ENCODE results near the gene GATA5. TPM values are rescaled to one million over a fixed set of nuclear protein-coding genes. Genes with fewer than 3 reads are reported as not detected.

The GATA5 gene
- total and polyA plus RNA-seq, 3 experiments from 2014 or later: not detected

DNA sequence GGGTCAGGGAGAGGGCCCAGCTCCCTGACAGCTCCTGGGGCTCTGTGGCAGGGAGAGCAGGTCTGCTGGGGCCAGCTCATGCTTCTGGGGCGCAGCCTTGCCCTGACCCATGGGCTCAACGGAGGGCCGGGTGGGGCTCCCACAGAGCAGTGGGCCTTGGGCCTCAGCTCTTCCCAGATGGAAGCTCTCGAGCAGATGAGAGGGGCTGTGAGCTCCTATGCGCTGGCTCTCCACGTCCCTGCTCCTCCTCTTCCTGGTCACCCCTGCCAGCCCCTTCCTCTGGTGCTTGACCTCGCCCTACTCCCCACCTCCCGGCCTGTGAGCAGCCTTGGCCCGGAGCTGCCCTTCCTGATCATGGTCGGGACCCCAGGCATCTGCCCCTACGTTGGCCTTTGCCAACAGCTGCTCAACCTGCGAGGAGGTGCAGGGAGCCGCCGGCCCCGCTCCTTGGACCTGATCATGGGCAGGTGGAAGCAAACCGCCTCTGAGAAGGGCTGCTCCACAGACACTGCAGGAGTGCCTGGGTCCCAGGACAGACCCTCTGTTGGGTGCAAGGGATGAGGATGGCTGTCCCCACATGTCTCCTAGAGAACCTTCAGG lies 26.8 kb upstream of the GATA5 start:
- ChIA-PET CTCF (interaction anchor here (3.0 kb wide), 1 partner anchor 114 kb away, joined by 11 read pairs; no protein-coding TSS in a partner anchor), POLR2A (no interaction called here)
- Mint-ChIP-seq H3K27ac (peak overlapping the region in 1 of 8 donors; percentile 50), H3K4me3 (no peak overlapping the region), H3K4me1 (peaks cover 13 to 23% (median 20%) of the 10 kb centered on the region in 3 donors), H3K36me3 (no peaks in the 10 kb centered on the region), H3K27me3 (peaks cover 0 to 3% of the 10 kb centered on the region in 2 donors), H3K9me3 (no peaks in the 10 kb centered on the region)
- Histone ChIP-seq H3K27me3 (ENCODE audit: insufficient read depth, low read length, poor library complexity, severe bottlenecking) (no peaks in the 10 kb centered on the region), H3K36me3 (ENCODE audit: insufficient read depth, low read length) (no peaks in the 10 kb centered on the region), H3K27ac (ENCODE audit: low read depth, low read length) (no peak overlapping the region), H3K4me3 (ENCODE audit: low read length) (no peak overlapping the region), H3K9me3 (ENCODE audit: low read length) (no peaks in the 10 kb centered on the region), H3K4me1 (ENCODE audit: insufficient read depth, low read length) (no peaks in the 10 kb centered on the region)
- DNase-seq: no peak

DNA sequence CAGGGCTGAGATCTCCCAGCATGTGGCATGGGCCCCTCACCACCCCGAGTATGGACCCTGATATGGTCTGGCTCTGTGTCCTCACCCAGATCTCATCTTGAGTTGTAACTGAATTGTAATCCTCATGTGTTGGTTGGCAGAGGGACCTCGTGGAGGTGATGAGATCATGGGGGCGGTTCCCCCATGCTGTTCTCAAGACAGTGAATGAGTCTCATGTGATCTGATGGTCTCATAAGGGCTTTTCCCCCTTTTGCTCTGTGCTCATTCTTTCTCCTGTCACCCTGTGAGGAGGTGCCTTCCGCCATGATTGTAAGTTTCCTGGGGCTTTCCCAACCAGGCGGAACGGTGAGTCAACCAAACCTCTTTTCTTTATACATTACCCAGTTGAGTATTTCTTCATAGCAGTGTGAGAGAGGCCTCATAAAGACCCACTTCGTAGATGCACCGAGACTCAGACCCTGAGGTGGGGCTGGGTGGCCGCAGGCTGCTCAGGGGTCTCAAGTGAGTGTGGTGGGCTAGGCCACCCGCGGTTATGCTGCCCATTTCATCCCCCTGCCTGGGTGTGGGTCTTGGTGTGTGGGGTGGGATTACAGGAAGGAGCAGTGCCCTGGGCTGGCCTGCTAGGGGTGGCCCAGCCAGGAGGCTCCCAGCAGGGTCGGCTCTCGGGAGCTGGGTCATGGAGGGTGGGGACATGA lies 26.2 kb upstream of the GATA5 start:
- H3K27me3 Mint-ChIP-seq: peaks cover 0 to 3% of the 10 kb centered on the region in 2 donors
- Histone ChIP-seq H3K4me1 (ENCODE audit: insufficient read depth, low read length) (no peaks in the 10 kb centered on the region), H3K27ac (ENCODE audit: low read depth, low read length) (no peak overlapping the region), H3K36me3 (ENCODE audit: insufficient read depth, low read length) (no peaks in the 10 kb centered on the region), H3K9me3 (ENCODE audit: low read length) (no peaks in the 10 kb centered on the region), H3K27me3 (ENCODE audit: insufficient read depth, low read length, poor library complexity, severe bottlenecking) (no peaks in the 10 kb centered on the region), H3K4me3 (ENCODE audit: low read length) (no peak overlapping the region)
- H3K9me3 Mint-ChIP-seq: no peaks in the 10 kb centered on the region
- H3K27ac Mint-ChIP-seq: peak overlapping the region in 6 of 8 donors; percentile 32 to 63 (median 49)
- ChIA-PET CTCF (interaction anchor here (3.0 kb wide), 1 partner anchor 115 kb away, joined by 11 read pairs; no protein-coding TSS in a partner anchor), POLR2A (no interaction called here)
- H3K4me1 Mint-ChIP-seq: peaks cover 13 to 23% (median 20%) of the 10 kb centered on the region in 3 donors
- H3K4me3 Mint-ChIP-seq: no peak overlapping the region
- H3K36me3 Mint-ChIP-seq: no peaks in the 10 kb centered on the region
- peak in 3 of 5 donors; percentile 15 to 73 (median 23) for DNase-seq

DNA sequence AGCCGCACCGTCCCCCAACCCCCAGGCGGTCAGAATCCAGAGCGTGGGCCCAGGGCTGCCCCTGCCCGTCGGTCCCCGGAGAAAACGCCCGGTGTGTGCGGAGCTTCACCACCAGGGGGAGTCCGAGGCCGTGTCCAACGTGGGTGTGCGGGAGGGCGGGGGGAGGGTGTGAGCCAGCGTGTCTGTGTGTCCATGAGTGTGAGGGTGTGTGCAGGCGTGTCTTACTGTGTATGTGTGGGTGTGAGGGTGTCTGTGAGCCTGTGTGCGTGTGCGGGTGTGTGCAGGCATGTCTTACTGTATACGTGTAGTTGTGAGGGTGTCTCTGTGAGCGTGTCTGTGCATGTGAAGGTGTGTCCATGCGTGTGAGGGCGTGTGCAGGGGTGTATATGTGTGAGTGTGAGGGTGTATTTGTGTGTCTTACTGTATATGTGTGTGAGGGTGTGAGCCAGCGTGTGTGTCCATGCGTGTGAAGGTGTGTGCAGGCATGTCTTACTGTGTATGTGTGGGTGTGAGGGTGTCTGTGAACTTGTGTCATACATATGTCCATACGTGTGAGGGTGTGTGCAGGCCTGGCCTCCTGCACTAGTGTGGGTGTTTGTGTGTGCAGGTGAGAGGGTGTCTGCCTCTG lies 24.6 kb upstream of the GATA5 start:
- Mint-ChIP-seq H3K27me3 (peaks cover 3% of the 10 kb centered on the region in 2 donors), H3K36me3 (no peaks in the 10 kb centered on the region), H3K4me1 (peaks cover 13 to 23% (median 20%) of the 10 kb centered on the region in 3 donors), H3K9me3 (no peaks in the 10 kb centered on the region), H3K27ac (peak overlapping the region in 5 of 8 donors; percentile 1 to 79 (median 63)), H3K4me3 (peak overlapping the region in 1 of 7 donors; percentile 28)
- Histone ChIP-seq H3K9me3 (ENCODE audit: low read length) (no peaks in the 10 kb centered on the region), H3K27ac (ENCODE audit: low read depth, low read length) (no peak overlapping the region), H3K36me3 (ENCODE audit: insufficient read depth, low read length) (no peaks in the 10 kb centered on the region), H3K4me1 (ENCODE audit: insufficient read depth, low read length) (no peaks in the 10 kb centered on the region), H3K27me3 (ENCODE audit: insufficient read depth, low read length, poor library complexity, severe bottlenecking) (no peaks in the 10 kb centered on the region), H3K4me3 (ENCODE audit: low read length) (no peak overlapping the region)
- ChIA-PET POLR2A (interaction anchor here (0.7 kb wide), 1 partner anchor 294 kb away, joined by 3 read pairs; no protein-coding TSS in a partner anchor), CTCF (interaction anchor here (0.6 to 2.3 kb wide), 16 partner anchors 9 to 508 kb away, joined by 3 to 15 read pairs (median 4); partner anchors contain the start of genes MRGBP and SLCO4A1)
- DNase-seq: peak; percentile 58 to 81 (median 69)

DNA sequence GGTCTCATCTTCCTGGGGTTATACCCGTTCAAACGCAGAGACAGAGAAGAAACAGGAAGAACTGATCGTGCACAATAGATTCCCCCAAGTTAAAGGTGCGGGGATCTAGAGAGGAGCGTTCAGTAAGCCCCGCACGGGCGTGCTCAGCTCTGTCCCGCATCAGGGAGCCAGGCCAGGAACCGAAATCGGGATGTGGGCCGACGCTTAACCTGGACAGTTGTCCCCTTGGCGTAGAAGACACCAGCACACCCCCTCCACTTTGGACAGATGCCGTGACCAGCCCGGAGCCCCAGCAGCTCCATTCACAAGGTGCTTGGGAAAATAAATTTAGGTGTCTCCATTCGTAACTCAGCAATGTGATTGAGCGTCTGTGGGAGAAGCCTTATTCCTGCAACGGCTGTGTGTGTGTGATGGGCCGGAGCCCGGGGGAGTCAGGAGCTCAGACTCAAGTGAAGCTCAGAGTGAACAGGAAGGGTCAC lies 24.0 kb upstream of the GATA5 start:
- Histone ChIP-seq H3K27ac (ENCODE audit: low read depth, low read length) (no peak overlapping the region), H3K9me3 (ENCODE audit: low read length) (no peaks in the 10 kb centered on the region), H3K4me3 (ENCODE audit: low read length) (no peak overlapping the region), H3K4me1 (ENCODE audit: insufficient read depth, low read length) (no peaks in the 10 kb centered on the region), H3K36me3 (ENCODE audit: insufficient read depth, low read length) (no peaks in the 10 kb centered on the region), H3K27me3 (ENCODE audit: insufficient read depth, low read length, poor library complexity, severe bottlenecking) (no peaks in the 10 kb centered on the region)
- H3K27me3 Mint-ChIP-seq: peaks cover 3% of the 10 kb centered on the region in 2 donors
- peak overlapping the region in 1 of 8 donors; percentile 79 for H3K27ac Mint-ChIP-seq
- no peak overlapping the region for H3K4me3 Mint-ChIP-seq
- ChIA-PET CTCF (interaction anchor here (0.6 to 2.3 kb wide), 16 partner anchors 8 to 509 kb away, joined by 3 to 15 read pairs (median 4); partner anchors contain the start of genes MRGBP and SLCO4A1), POLR2A (interaction anchor here (0.7 kb wide), 1 partner anchor 294 kb away, joined by 3 read pairs; no protein-coding TSS in a partner anchor)
- peaks cover 13 to 23% (median 20%) of the 10 kb centered on the region in 3 donors for H3K4me1 Mint-ChIP-seq
- DNase-seq: no peak
- no peaks in the 10 kb centered on the region for H3K36me3 Mint-ChIP-seq
- H3K9me3 Mint-ChIP-seq: no peaks in the 10 kb centered on the region

DNA sequence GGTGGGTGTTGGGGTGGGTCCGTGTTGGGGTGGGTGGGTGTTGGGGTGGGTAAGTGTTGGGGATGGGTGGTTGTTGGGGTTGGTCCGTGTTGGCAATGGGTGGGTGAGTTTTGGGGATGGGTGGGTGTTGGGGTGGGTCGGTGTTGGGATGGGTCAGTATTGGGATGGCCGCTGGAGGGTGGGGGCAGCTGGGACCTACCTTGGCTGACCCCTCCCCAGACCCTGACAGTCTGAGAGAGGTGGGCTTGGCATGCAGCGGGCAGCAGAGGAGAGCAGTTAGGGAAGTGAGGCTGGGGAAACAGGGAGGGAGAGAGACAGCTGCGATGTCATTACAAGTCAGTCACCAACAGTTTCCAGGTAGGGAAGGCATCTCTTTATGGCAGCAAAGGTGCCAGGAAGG lies 23.1 kb upstream of the GATA5 start:
- Mint-ChIP-seq H3K36me3 (no peaks in the 10 kb centered on the region), H3K9me3 (no peaks in the 10 kb centered on the region), H3K27me3 (peaks cover 3% of the 10 kb centered on the region in 2 donors), H3K4me1 (peaks cover 13 to 23% (median 20%) of the 10 kb centered on the region in 3 donors), H3K4me3 (no peak overlapping the region), H3K27ac (no peak overlapping the region)
- POLR2A ChIA-PET: no interaction called here
- no peak overlapping the region for H3K4me3 ChIP-seq (ENCODE audit: low read length)
- H3K27me3 ChIP-seq (ENCODE audit: insufficient read depth, low read length, poor library complexity, severe bottlenecking): no peaks in the 10 kb centered on the region
- no peaks in the 10 kb centered on the region for H3K9me3 ChIP-seq (ENCODE audit: low read length)
- H3K36me3 ChIP-seq (ENCODE audit: insufficient read depth, low read length): no peaks in the 10 kb centered on the region
- no peaks in the 10 kb centered on the region for H3K4me1 ChIP-seq (ENCODE audit: insufficient read depth, low read length)
- no peak for DNase-seq
- CTCF ChIA-PET: interaction anchor here (1.6 to 2.3 kb wide), 4 partner anchors 17 to 309 kb away, joined by 5 to 15 read pairs (median 14); no protein-coding TSS in a partner anchor
- H3K27ac ChIP-seq (ENCODE audit: low read depth, low read length): no peak overlapping the region

DNA sequence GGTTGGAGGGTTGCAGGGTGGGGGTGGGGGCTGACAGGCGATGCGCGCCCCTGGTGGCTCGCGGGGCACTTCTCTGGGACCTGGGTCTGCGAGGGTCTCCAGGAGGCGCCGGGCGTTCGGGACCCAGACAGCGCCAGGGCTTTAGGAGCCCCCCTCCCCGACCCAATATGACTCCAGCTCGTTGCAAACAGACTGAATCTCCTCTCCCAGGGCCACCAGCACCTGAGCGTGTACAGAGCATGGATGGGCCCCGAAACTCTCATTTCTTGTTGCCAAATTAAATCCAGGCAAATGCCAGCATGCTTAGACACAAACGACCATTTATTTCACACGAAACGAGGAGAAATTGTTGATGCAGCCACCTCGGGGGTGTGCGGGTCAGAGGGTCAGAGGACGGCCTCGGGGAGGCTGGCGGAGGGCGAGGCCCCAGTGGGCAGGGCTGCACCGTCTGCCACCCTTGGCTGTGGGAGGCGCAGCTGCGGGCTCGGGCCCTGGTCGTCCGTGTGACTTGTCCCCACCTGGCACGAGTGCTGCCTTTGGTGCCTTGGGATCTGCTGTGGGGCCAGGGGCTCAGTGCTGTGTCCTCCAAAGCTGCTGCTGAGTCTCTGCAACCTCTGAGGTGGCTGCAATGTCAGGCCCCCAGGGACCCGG lies 20.9 kb upstream of the GATA5 start:
- peaks cover 3% of the 10 kb centered on the region in 2 donors for H3K27me3 Mint-ChIP-seq
- Histone ChIP-seq H3K4me3 (ENCODE audit: low read length) (no peak overlapping the region), H3K9me3 (ENCODE audit: low read length) (no peaks in the 10 kb centered on the region), H3K36me3 (ENCODE audit: insufficient read depth, low read length) (no peaks in the 10 kb centered on the region), H3K4me1 (ENCODE audit: insufficient read depth, low read length) (no peaks in the 10 kb centered on the region), H3K27ac (ENCODE audit: low read depth, low read length) (no peak overlapping the region), H3K27me3 (ENCODE audit: insufficient read depth, low read length, poor library complexity, severe bottlenecking) (no peaks in the 10 kb centered on the region)
- peaks cover 9 to 19% (median 15%) of the 10 kb centered on the region in 3 donors for H3K4me1 Mint-ChIP-seq
- CTCF ChIA-PET: no interaction called here
- H3K27ac Mint-ChIP-seq: no peak overlapping the region
- POLR2A ChIA-PET: no interaction called here
- H3K9me3 Mint-ChIP-seq: no peaks in the 10 kb centered on the region
- H3K4me3 Mint-ChIP-seq: no peak overlapping the region
- DNase-seq: no peak
- H3K36me3 Mint-ChIP-seq: no peaks in the 10 kb centered on the region

DNA sequence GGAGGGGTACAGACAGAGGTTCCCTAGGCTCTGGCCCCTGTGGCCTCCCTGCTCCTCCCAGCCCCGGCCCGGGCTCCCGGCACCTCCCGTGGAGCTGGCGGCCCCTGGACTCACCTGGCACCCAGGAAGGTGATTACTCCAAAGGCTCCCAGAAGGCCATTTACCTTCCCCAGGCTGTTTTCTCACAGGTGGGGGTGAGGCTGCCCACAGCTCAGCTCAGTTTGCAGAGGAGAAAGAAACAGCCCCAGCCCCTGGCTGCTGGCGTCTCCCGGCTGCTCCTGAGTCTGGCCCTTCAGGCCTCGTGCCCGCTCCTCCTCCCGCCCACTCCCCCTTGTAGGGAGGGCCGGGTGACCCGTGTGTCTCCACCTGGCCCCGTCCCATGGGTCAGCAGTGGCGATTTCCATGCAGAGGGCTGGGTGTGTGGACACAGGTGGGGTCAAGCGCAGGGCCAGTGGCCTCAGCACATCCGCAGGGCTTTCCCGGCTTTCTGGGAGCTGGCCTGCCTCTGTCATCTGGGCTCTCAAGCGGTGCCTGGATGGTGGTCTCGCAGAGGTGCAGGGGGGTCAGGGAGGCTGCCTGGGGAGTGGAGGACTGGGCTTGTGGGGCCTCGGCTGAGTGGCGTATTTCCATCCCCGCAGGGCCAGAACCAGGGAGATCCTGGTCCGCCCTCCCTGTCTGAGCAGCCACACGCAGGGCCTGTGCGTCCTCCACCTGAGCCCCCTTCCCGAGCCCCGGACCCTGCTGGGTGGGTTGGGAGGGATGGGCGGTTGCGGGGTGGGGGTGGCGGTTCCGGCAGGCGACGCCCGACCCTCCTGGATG lies 20.2 kb upstream of the GATA5 start:
- Histone ChIP-seq H3K36me3 (ENCODE audit: insufficient read depth, low read length) (no peaks in the 10 kb centered on the region), H3K9me3 (ENCODE audit: low read length) (no peaks in the 10 kb centered on the region), H3K4me1 (ENCODE audit: insufficient read depth, low read length) (no peaks in the 10 kb centered on the region), H3K27me3 (ENCODE audit: insufficient read depth, low read length, poor library complexity, severe bottlenecking) (no peaks in the 10 kb centered on the region), H3K4me3 (ENCODE audit: low read length) (no peak overlapping the region), H3K27ac (ENCODE audit: low read depth, low read length) (no peak overlapping the region)
- Mint-ChIP-seq H3K27me3 (peaks cover 4 to 5% of the 10 kb centered on the region in 2 donors), H3K36me3 (no peaks in the 10 kb centered on the region), H3K4me1 (peaks cover 7 to 14% (median 11%) of the 10 kb centered on the region in 3 donors), H3K4me3 (no peak overlapping the region), H3K27ac (no peak overlapping the region), H3K9me3 (no peaks in the 10 kb centered on the region)
- no peak for DNase-seq
- ChIA-PET CTCF (no interaction called here), POLR2A (no interaction called here)

Data from CD8-positive, alpha-beta memory T cell (primary cell).